GM20000 (cell line): ENCODE measurements around the gene CHTF18.

Source experiments
- DNase-seq: peaks from one replicate; pipeline ENCODE4 v3.0.0; 2012; ENCODE audit warnings: low spot score
- TF ChIP-seq, protein P1 (sequence below): IDR thresholded peaks from 2 replicates; pipeline ENCODE4 v1.5.1; 2012; ENCODE audit warnings: mild to moderate bottlenecking, control low read depth; ENCODE audit errors: extremely low read depth, missing control alignments

CHTF18 gene

DNA sequence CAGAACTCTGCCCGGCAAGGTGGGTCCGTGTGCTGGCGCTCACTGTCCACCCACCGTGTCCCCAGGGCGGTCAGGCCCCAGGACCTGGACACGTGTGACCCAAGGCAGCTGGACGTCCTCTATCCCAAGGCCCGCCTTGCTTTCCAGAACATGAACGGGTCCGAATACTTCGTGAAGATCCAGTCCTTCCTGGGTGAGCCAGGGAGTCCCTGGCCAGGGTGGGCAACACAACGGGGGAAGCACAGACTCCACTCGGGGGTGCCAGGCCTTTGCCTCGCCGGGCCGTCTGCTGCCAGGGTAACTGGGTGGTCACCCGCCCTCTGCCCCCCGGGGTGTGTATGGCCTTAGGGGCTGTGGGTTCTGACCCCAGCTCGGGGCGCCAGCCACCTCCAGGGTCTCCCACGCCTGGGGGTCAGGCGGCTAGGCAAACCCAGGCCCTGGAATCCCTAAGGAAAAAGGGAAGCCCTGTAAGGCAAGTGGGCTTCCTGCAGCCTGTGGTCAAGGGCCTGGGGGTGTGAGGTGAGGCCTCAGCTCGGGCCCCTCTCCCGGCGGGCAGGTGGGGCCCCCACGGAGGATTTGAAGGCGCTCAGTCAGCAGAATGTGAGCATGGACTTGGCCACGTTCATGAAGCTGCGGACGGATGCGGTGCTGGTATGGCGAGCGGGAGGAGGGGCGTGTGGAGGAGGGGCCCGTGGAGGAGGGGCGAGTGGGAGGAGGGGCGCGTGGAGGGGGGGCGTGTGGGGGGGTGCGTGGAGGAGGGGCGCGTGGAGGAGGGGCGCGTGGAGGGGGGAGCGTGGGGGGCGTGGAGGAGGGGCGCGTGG is 21.4 kb upstream of the CHTF18 start:
- no peak for DNase-seq
- TF ChIP-seq, protein P1, sequence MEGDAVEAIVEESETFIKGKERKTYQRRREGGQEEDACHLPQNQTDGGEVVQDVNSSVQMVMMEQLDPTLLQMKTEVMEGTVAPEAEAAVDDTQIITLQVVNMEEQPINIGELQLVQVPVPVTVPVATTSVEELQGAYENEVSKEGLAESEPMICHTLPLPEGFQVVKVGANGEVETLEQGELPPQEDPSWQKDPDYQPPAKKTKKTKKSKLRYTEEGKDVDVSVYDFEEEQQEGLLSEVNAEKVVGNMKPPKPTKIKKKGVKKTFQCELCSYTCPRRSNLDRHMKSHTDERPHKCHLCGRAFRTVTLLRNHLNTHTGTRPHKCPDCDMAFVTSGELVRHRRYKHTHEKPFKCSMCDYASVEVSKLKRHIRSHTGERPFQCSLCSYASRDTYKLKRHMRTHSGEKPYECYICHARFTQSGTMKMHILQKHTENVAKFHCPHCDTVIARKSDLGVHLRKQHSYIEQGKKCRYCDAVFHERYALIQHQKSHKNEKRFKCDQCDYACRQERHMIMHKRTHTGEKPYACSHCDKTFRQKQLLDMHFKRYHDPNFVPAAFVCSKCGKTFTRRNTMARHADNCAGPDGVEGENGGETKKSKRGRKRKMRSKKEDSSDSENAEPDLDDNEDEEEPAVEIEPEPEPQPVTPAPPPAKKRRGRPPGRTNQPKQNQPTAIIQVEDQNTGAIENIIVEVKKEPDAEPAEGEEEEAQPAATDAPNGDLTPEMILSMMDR = no peak

DNA sequence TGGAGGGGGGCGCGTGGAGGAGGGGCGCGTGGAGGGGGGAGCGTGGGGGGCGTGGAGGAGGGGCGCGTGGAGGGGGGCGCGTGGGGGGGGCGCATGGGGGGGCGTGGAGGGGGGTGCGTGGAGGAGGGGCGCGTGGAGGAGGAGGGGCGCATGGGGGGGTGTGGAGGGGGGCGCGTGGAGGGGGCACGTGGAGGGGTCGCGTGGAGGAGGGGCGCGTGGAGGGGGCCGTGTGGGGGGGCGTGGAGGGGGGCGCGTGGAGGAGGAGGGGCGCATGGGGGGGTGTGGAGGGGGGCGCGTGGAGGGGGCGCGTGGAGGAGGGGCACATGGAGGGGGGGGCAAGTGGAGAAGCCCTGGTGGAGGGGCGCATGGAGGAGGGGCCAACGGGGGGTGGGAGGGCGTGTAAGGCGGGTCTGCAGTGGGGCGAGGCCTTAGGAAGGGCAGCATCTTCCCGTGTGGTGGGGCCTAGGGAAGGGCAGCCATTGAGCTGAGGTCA is 20.6 kb upstream of the CHTF18 start:
- no peak for DNase-seq
- TF ChIP-seq, protein P1 = no peak

DNA sequence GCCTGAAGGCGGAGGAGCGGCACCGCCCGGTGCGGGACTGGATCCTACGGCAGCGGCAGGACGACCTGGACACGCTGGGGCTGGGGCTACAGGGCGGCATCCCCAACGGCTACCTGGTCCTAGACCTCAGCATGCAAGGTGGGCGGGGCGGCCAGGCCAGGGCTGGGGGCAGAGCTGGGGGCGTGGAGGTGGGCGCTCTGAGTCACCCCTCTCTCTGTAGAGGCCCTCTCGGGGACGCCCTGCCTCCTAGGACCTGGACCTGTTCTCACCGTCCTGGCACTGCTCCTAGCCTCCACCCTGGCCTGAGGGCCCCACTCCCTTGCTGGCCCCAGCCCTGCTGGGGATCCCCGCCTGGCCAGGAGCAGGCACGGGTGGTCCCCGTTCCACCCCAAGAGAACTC is 20.0 kb upstream of the CHTF18 start:
- no peak for DNase-seq
- TF ChIP-seq, protein P1 = no peak

DNA sequence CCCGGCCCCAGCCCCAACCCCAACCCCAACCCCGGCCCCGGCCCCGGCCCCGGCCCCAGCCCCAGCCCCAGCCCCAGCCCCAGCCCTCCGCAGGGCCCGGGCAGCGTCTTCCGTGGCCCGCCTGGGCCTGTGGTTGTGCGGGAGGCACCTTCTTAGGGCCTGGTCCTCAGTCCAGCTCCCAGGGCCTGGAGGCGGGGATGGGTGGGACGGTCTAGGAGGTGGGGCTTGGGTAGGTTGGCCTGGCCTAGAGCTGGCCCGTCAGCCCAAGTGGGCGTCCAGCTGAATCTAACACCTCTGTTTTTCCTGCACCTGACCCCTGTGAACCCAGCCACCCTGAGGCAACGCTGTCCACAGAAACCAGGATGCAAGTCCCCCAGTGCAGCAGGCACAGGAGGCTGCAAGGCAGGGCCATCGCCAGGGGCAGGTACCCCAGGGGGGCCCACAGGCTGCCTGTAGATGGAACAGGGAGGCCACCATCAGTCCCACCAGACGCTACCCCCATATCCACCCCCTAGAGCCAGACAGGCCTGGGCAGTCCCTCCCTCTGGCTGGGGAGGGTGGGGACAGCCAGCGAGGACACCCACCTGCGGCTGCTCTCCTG is 19.1 kb upstream of the CHTF18 start:
- TF ChIP-seq, protein P1 = no peak
- no peak for DNase-seq

DNA sequence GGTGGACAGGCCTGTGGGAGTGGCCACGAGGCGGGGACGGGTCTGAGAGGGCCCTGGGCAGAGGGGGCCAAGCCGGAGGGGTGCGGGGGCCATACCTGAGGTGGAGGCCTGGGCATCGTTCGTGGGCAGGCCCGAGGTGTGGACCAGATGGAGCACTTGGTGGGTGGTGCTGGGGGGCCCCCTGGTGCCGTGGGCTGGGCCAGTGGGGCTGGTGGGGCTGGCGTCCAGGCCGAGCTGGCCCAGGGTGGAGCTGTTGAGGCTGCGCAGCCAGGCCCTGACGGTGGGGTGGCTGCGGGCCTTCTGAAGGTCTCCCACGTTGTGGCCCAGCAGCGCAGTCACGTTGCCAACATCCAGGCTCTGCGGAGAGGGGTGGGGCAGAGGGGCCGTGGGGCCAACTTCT is 18.5 kb upstream of the CHTF18 start:
- TF ChIP-seq, protein P1 = no peak
- DNase-seq = no peak

DNA sequence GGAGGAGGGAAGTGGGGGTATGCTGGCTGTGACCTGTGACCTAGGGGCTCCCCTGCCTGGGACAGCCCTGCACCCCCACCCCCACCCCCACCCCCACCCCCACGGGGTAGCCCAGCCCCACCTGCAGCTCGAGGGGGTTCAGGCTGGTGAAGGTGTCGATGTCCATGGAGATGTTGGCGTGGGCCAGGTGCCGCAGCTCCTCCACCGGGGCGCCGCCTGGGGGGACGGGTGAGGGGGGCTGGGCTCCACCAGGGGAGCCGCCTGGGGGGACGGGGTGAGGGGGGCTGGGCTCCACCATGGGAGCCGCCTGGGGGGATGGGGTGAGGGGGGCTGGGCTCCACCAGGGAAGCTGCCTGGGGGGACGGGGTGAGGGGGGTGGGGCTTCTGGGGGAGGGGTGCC is 18.0 kb upstream of the CHTF18 start:
- TF ChIP-seq, protein P1 = no peak
- no peak for DNase-seq

DNA sequence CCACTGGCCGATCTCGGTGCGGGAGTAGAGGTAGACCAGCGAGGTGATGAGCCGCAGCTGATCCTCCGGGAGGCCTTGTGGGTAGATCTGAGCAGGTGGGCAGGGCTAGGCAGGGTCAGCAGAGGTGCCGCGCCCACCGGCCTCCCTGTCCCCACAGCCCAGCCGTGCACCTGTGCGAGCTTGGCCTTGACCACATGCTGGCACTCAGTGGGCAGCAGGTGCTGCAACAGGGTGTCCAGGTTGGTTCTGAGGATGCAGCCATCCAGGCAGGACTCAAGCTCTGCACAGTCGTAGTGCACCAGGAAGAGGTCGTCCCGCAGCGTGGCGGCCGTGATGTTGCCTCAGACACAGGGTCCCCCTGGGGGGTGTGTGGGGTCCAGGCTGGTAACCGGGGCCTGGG is 15.5 kb upstream of the CHTF18 start:
- TF ChIP-seq, protein P1 = no peak
- no peak for DNase-seq
